Liver (tissue), 3 donors: ENCODE results near the gene ACAD9.
"Not testable (repeated sequence)": the region's sequence is repeated elsewhere in the genome, so short reads cannot be mapped to it uniquely, and the experiment has no call there.

ENCODE experiments used
- ATF3 ChIP-seq: IDR thresholded peaks from 2 replicates; pipeline ENCODE4 v1.6.1; 2016; ENCODE audit warnings: antibody characterized with exemption
- CTCF ChIP-seq: fragments of 150-350 bp; IDR thresholded peaks from 2 replicates; pipeline ENCODE4 v1.5.1; 2017; ENCODE audit warnings: improper control_type of control experiment, low read depth, low read length; ENCODE audit not compliant: missing input control
- FOXA1 ChIP-seq: IDR thresholded peaks from 2 replicates; pipeline ENCODE4 v1.6.1; 2016; ENCODE audit warnings: antibody characterized with exemption
- GABPA ChIP-seq, 2 donors: IDR thresholded peaks in 1 of 2; conservative IDR thresholded peaks in 1 of 2; 2 replicates each; pipeline ENCODE4 v1.6.1; 2016; ENCODE audit warnings: antibody characterized with exemption in 2 of 2, mild to moderate bottlenecking in 1 of 2, moderate library complexity in 1 of 2
- JUND ChIP-seq, 2 donors: IDR thresholded peaks; 2 replicates each; pipeline ENCODE4 v1.6.1; 2016; ENCODE audit warnings: antibody characterized with exemption in 2 of 2
- MAX ChIP-seq: IDR thresholded peaks from 2 replicates; pipeline ENCODE4 v1.6.1; 2016; ENCODE audit warnings: antibody characterized with exemption
- RAD21 ChIP-seq, 2 donors: IDR thresholded peaks; 2 replicates each; pipeline ENCODE4 v1.6.1; 2016; ENCODE audit warnings: antibody characterized with exemption in 2 of 2, mild to moderate bottlenecking in 2 of 2
- REST ChIP-seq: IDR thresholded peaks from 2 replicates; pipeline ENCODE4 v1.6.1; 2016; ENCODE audit warnings: antibody characterized with exemption, mild to moderate bottlenecking
- RXRA ChIP-seq, 2 donors: IDR thresholded peaks; 2 replicates each; pipeline ENCODE4 v1.6.1; 2017 to 2018; ENCODE audit warnings: antibody characterized with exemption in 2 of 2, mild to moderate bottlenecking in 1 of 2
- SP1 ChIP-seq: IDR thresholded peaks from 2 replicates; pipeline ENCODE4 v1.6.1; 2018; ENCODE audit warnings: antibody characterized with exemption, mild to moderate bottlenecking
- TAF1 ChIP-seq: conservative IDR thresholded peaks from 2 replicates; pipeline ENCODE4 v1.6.1; 2016; ENCODE audit warnings: antibody characterized with exemption, mild to moderate bottlenecking
- YY1 ChIP-seq: IDR thresholded peaks from 2 replicates; pipeline ENCODE4 v1.6.1; 2016; ENCODE audit warnings: antibody characterized with exemption, mild to moderate bottlenecking
- ZBTB33 ChIP-seq: IDR thresholded peaks from 2 replicates; pipeline ENCODE4 v1.6.1; 2016; ENCODE audit warnings: antibody characterized with exemption
- donor health status: healthy.
- donor health status: healthy.

- not testable (repeated sequence) for TF ChIP-seq CTCF; JUND (IDR thresholded peaks at IDR 0.05); REST; RXRA (IDR thresholded peaks at IDR 0.05); RAD21 (IDR thresholded peaks at IDR 0.05); MAX; ATF3; ZBTB33; YY1; TAF1; SP1; GABPA (IDR thresholded peaks at IDR 0.05 in 1 of 2, conservative IDR thresholded peaks at IDR 0.05 in 1 of 2); FOXA1
These were observed 14.3 kb upstream of the ACAD9 start for GRCh38 chr3:128864849-128865804.
